Coronary artery (tissue), 2 donors: ENCODE data around the gene RNF11.

Experiments
- DNase-seq: peaks from one replicate; pipeline ENCODE4 v3.0.0-alpha.2; 2017; ENCODE audit warnings: low spot score
- H3K27ac ChIP-seq, 2 donors: fragments of 200-600 bp; sonication (generic); one replicate each; pipeline ENCODE4 v1.5.1; 2016 to 2019
- H3K4me3 ChIP-seq: fragments of 200-600 bp; sonication (generic); 2 replicates; pipeline ENCODE4 v1.5.1; 2016; ENCODE audit warnings: mild to moderate bottlenecking, moderate library complexity
- TF ChIP-seq, protein P1 (sequence below): fragments of 200-600 bp; sonication (generic); IDR thresholded peaks from one replicate; pipeline ENCODE4 v1.5.1; 2019; ENCODE audit warnings: antibody characterized with exemption

The RNF11 gene

DNA sequence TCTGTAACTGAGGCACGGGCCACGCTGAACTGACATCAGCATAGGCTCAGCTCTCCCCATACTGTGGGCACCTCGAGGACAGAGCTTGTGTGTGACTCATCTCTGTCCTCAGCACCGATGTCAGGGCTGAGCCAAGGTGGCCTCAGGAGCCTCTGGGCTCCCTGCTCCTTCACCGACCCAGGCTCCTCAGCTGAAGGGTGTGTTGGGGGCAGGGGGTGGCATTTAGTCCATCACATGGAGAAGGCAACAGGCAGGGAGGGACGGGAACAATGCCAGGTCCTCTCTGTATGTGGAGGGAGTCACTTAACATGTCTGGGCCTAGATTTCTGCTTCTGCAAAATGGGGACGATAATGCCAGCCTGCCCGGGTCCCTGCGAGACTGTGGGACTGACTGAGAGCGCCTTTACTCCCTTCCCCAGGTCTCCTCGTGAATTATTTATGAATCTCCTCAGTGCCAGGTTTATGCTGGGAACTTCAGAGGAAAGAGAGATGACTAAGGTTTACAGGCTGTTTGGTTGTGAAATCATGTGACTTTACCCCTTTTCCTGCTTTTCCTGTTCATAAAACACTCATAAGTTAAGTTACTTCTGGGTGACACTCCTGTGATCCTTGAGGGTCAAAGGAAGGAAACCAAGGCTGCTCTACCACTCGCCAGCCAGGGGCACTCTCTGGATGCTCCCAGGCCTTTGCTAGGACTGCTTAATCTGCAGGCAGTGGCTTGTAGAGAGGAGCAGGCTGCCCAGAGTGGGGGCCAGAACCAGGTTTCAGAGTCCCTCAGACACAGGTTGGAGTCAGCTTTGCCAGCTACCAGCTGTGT lies 78.1 kb downstream of the RNF11 start:
- Histone ChIP-seq H3K27ac (no peak overlapping the region), H3K4me3 (no peak overlapping the region)
- no peak for DNase-seq
- TF ChIP-seq, protein P1, sequence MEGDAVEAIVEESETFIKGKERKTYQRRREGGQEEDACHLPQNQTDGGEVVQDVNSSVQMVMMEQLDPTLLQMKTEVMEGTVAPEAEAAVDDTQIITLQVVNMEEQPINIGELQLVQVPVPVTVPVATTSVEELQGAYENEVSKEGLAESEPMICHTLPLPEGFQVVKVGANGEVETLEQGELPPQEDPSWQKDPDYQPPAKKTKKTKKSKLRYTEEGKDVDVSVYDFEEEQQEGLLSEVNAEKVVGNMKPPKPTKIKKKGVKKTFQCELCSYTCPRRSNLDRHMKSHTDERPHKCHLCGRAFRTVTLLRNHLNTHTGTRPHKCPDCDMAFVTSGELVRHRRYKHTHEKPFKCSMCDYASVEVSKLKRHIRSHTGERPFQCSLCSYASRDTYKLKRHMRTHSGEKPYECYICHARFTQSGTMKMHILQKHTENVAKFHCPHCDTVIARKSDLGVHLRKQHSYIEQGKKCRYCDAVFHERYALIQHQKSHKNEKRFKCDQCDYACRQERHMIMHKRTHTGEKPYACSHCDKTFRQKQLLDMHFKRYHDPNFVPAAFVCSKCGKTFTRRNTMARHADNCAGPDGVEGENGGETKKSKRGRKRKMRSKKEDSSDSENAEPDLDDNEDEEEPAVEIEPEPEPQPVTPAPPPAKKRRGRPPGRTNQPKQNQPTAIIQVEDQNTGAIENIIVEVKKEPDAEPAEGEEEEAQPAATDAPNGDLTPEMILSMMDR, result no peak

DNA sequence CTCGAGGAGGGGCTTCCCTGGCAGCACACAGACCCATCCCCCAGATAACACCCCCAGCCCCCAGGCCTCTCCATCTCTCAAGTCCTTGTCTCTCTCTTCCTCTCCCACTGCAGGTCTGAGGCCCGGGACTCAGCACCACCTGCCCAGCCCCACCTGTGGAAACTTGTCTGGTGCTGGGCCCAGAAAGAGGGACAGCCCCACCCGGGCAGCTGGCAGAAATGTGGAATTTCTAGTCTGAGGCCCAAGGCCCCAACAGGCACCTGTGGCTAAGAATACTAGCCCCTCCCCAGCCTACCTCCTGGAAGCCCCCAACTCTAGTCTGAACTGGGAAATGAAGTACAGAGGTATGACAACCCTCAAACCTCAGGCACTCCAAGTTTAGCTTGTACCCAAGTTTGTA lies 78.9 kb downstream of the RNF11 start:
- Histone ChIP-seq H3K27ac (no peak overlapping the region), H3K4me3 (no peak overlapping the region)
- TF ChIP-seq, protein P1, result no peak
- DNase-seq, result no peak

DNA sequence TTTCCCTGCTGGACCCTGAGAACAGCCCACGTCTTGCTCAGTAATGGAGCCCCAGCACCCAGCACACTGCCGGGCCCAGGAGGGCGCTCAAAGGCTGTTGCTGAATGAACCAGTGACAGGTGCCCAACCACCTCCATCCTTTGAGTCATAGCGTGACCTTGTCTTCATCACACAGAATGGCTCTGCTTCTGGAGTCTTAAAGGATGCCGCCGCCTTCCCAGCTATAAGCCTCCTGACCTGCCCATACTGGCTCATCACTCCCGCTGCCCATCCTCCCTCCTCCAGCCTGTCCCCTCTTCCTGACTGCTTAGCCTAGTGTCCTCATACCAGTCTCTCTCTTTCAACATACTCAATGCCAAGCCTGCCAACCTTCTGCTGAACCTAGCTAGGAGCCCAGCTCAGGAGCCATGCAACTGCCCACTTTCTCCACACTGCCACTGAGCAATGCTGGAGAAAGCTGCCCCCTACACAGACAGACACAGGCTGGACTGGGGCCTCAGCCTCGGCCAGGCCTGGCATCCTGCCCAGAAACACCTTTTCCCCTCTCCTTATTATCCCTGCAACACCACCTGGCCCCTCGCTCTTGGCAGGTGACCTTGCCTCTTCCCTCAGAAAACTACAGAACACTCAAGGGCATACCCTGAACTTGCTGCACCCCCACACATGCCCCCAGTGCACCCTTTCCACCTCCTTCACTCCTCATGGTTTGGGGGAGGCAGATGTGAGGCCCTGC lies 80.2 kb downstream of the RNF11 start:
- Histone ChIP-seq H3K4me3 (no peak overlapping the region), H3K27ac (no peak overlapping the region)
- TF ChIP-seq, protein P1, result no peak
- DNase-seq, result no peak

DNA sequence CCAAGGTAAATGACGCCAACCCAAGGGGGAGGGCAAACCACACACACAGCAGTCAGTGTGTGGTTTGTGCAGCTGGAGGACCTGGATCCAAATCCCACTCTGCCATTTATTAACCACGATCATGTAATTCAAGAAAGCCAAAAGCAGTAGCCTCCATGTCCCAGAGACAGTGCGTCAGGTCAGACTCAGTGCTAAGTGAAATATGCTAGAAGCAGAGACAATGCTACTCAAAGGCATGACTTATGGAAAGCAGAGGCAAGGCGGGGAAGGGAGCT lies 80.7 kb downstream of the RNF11 start:
- TF ChIP-seq, protein P1, result no peak
- Histone ChIP-seq H3K4me3 (no peak overlapping the region), H3K27ac (no peak overlapping the region)
- no peak for DNase-seq

DNA sequence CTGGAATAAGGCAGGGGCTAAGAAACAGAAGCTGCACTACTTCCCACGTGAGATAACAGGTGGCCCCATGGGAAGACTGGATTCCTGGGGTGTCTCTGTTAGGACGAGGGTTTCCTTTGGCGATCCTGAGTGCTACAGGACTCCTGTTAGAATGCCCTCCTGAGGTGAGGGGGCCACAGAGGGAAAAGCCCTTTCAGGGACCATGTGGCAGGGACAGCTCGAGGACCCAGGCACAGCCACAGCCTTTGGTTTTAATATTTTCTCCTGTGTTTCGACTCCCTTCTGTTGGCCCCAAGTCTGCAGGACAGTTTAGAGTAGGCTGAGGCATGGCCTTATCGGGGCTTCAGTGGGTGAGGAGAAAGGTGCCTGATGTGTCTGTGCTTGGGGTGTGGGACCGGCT lies 81.7 kb downstream of the RNF11 start:
- H3K4me3 ChIP-seq, result no peak overlapping the region
- no peak overlapping the region for H3K27ac ChIP-seq
- no peak for DNase-seq
- TF ChIP-seq, protein P1, result no peak

DNA sequence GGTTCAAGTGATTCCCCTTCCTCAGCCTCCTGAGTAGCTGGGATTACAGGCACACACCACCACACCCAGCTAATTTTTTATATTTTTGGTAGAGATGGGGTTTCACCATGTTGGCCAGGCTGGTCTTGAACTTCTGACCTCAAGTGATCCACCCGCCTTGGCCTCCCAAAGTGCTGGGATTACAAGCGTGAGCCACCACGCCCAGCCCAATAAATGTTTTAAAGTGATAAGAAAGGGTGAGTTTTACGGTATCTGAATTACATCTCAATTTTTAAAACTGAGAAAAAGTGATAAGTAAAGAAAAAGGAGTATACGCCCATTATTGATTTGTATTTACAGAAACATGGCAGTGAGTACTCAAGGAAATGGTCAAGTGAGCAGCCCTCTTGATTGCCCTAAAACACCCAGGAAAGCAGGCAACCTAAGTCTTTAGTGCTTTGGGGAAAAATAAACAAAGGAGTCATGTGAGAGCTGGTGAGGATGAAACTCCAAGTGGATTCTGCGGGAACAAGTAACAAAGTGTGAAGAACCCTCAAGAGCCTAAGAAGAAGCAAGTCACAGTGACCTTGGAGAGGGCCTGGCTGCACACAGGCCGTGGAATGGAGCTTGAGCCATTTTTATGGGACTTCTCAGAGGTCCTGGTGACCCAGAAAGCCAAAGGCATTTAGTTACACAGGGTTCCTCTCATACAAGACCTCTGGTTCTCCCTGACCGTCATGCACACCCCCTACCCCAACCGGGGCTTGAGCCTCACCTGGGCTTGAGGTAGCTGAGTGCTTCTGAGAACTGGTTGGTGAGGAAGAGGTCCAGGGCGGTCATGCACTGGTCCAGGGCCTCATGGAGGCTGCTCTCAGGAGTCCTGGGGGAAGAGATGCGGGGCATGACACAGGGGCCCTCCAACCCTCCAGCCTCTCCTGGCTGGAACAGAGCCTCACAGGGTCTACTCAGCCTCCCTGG lies 85.2 kb downstream of the RNF11 start:
- no peak overlapping the region for H3K4me3 ChIP-seq
- no peak for DNase-seq
- H3K27ac ChIP-seq, result no peak overlapping the region
- TF ChIP-seq, protein P1, result no peak
